ENCODE data around the gene MICAL1. TPM values are rescaled to one million over a fixed set of nuclear protein-coding genes. Genes with fewer than 3 reads are reported as not detected.
A peak's percentile ranks its signal among the peaks of the same experiment; 100 is the strongest.

Gene MICAL1
- total RNA-seq, 6 experiments from 2014 or later = 37.9 to 44.9 (median 40.4) TPM

DNA sequence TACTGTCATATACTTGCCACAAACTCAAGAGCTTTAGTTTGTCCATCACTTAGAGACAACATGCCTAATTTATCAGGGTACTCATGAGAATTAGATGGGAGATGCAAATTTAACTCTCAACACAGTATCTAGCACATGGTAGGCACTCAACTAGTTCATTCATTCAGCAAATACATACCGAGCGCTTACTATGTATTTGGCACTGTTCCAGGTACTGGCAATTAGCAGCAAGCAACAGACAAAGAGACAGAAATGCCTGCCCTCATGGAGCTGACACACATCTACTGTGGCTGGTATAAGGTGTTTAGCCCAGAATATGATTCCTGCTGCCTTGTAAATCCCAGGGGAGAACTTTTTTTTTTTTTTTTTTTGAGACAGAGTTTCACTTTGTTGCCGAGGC is 4.8 kb downstream of the MICAL1 start:
- H3K36me3 Mint-ChIP-seq (ENCODE audit: low read depth) = peaks cover 10% of the 10 kb centered on the region
- H3K27me3 Mint-ChIP-seq (ENCODE audit: insufficient read depth) = peaks cover 4% of the 10 kb centered on the region
- DNase-seq = no peak
- H3K27ac Mint-ChIP-seq = no peak overlapping the region
- no peaks in the 10 kb centered on the region for H3K9me3 Mint-ChIP-seq
- peaks cover 10% of the 10 kb centered on the region for H3K4me1 Mint-ChIP-seq (ENCODE audit: low read depth)
- H3K4me3 Mint-ChIP-seq = no peak overlapping the region
- TF ChIP-seq CTCF (IDR thresholded peaks at IDR 0.05) = no peak

DNA sequence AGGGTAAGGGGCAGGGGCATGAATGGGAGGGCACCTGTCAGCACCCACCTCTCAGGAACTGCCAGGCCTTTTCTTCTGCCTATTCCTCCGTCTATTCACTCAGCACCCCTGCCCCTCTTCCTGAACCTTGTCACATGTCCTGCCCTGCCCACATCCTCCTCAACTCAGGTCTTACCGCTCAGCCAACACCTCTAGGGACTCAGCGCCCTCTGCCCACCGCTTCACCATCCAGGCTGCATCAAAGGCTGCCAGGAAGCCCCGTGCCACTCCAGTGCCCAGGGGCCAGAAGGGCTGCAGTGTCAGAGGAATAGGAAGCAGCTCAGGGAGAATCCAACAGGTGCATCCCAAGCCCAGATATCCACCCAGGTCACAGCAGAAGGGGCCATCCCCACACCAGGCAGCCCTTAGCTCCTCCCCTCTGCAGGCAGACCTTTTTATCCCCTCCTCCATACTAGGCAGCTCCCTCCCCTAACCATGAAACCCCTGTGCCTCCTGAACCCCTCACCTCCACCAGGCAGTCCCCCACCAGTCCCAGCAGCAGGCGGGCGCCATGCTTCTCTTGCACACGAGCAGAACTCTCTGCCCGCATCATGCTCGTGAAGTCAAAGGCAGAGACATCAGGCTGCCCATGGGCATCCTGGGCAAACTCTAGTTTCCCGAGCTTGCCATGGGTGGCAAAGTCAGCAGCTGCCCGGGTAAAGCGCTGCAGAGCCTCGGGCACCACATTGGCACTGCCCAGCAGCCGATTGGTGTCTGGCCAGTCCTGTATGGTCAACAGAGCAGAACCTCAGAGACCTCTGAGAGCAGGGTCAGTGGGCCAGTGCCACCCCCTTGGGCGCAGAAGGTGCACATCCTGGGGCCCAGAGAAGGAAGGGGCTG is 5.5 kb downstream of the MICAL1 start:
- Mint-ChIP-seq H3K9me3 (no peaks in the 10 kb centered on the region), H3K27ac (no peak overlapping the region), H3K4me3 (no peak overlapping the region), H3K4me1 (ENCODE audit: low read depth) (peaks cover 10% of the 10 kb centered on the region), H3K36me3 (ENCODE audit: low read depth) (peaks cover 14% of the 10 kb centered on the region), H3K27me3 (ENCODE audit: insufficient read depth) (peaks cover 1% of the 10 kb centered on the region)
- no peak for TF ChIP-seq CTCF (IDR thresholded peaks at IDR 0.05)
- no peak for DNase-seq

DNA sequence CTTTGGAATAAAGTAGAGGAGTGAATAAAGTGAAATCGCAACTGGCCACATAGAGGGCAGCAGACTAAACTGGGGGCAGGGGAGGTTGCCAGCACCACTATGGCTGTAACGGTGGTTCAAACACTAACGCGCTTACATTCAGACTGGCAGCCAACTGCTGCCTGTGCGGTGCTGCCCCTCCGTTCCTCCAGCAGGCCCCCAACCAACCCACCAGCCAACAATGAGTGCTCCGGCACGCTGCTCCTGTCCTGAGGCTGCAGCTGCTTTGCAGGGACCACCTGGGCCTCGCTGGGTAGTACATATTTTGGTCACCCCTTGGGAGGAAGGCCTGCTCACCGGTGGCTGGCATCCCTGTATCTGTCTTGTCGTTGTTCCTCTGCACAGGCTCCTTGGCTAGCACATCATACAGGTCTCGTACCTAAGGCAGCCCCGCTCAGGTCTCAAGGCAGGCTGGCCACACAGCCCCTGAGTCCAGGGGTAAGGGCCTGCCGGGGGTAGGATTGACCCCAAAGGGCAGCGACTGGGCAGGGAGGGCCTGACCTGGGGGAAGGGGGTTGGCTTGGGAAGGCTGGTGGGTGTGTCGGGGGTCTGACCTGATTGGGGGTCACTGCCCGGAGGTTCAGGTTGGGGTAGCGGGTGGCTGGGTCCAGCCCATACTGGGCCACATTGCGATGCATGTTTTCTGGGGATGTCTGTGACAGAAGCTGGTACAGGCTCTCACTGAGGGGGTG is 6.3 kb downstream of the MICAL1 start:
- peak; percentile 18; the same call in 1 of the 2 replicates for TF ChIP-seq CTCF (IDR thresholded peaks at IDR 0.05)
- H3K4me3 Mint-ChIP-seq = no peak overlapping the region
- no peaks in the 10 kb centered on the region for H3K9me3 Mint-ChIP-seq
- H3K4me1 Mint-ChIP-seq (ENCODE audit: low read depth) = peaks cover 5% of the 10 kb centered on the region
- no peak for DNase-seq
- H3K27ac Mint-ChIP-seq = no peak overlapping the region
- H3K27me3 Mint-ChIP-seq (ENCODE audit: insufficient read depth) = no peaks in the 10 kb centered on the region; the same call in 1 of the 2 replicates
- H3K36me3 Mint-ChIP-seq (ENCODE audit: low read depth) = peaks cover 14% of the 10 kb centered on the region

- H3K36me3 Mint-ChIP-seq (ENCODE audit: low read depth) = peaks cover 14% of the 10 kb centered on the region
- H3K4me3 Mint-ChIP-seq = no peak overlapping the region
- H3K4me1 Mint-ChIP-seq (ENCODE audit: low read depth) = no peaks in the 10 kb centered on the region
- TF ChIP-seq CTCF (IDR thresholded peaks at IDR 0.05) = no peak
- no peaks in the 10 kb centered on the region for H3K9me3 Mint-ChIP-seq
- no peak for DNase-seq
- no peak overlapping the region; the same call in 1 of the 2 replicates for H3K27ac Mint-ChIP-seq
- H3K27me3 Mint-ChIP-seq (ENCODE audit: insufficient read depth) = no peaks in the 10 kb centered on the region; the same call in 1 of the 2 replicates
Observed at GRCh38 chr6:109448615-109449014, 7.0 kb downstream of the MICAL1 start.

DNA sequence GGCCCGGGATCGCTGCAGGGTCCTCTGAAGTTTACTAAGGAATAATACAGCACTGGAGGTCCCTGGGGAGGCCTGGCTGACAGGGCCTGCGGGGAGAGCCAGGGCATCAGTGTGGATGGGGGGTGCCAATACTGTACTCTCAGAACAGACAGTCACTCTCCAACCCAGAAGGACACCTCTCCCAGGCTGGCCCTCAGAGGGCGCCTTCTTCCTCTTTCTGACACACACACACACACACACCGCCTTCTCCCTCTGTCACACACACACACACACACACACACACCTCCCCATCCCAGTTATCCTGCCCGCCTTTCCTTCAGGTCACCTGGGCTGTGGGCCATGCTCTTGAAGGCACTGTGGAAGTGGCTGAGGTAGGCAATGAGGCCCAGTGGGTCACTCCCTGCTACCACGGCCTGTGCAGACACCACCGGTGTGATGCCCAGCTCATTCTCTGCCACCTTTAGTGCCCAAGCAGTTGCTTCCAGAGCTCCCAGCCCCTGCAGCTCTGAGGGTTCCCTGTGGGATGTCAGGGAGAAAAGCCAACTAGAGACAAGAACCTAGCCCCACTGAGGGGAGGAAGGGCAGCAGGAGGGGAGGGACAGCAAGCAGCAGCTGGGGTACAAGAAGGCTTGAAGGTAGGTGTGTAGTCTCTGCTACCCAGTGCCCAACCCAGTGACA is 7.6 kb downstream of the MICAL1 start:
- TF ChIP-seq CTCF (IDR thresholded peaks at IDR 0.05) = no peak
- H3K27ac Mint-ChIP-seq = peak overlapping the region; percentile 49
- DNase-seq = no peak
- H3K27me3 Mint-ChIP-seq (ENCODE audit: insufficient read depth) = no peaks in the 10 kb centered on the region; the same call in 1 of the 2 replicates
- peaks cover 19% of the 10 kb centered on the region for H3K36me3 Mint-ChIP-seq (ENCODE audit: low read depth)
- H3K9me3 Mint-ChIP-seq = no peaks in the 10 kb centered on the region
- H3K4me1 Mint-ChIP-seq (ENCODE audit: low read depth) = no peaks in the 10 kb centered on the region
- H3K4me3 Mint-ChIP-seq = no peak overlapping the region; the same call in 1 of the 2 replicates

Data from HFFc6 (cell line).